ENCODE results near the gene RPL32. TPM values are rescaled to one million over a fixed set of nuclear protein-coding genes. Genes with fewer than 3 reads are reported as not detected.

The RPL32 gene
- total RNA-seq, 1 experiment from 2014 or later: 1,853 TPM

- Histone ChIP-seq H3K36me3 (ENCODE audit: control insufficient read depth in 1 of 2, insufficient read depth in 2 of 2, low read length in 2 of 2) (no peaks in the 10 kb centered on the region), H3K9me2 (ENCODE audit: insufficient read depth) (no peaks in the 10 kb centered on the region), H3K9ac (ENCODE audit: low read length) (no peak overlapping the region), H3K9me3 (ENCODE audit: control insufficient read depth in 1 of 2, insufficient read depth in 1 of 2, low read depth in 1 of 2, low read length in 2 of 2) (no peaks in the 10 kb centered on the region), H3K27me3 (ENCODE audit: insufficient read depth, low read length) (no peaks in the 10 kb centered on the region), H3K4me2 (ENCODE audit: low read length) (no peak overlapping the region), H3K4me3 (replicated peaks in 1 of 2; ENCODE audit: low read depth in 1 of 2, low read length in 2 of 2) (no peak overlapping the region), H3K27ac (ENCODE audit: low read depth, low read length) (no peak overlapping the region), H3K79me2 (ENCODE audit: insufficient read depth, low read length) (no peaks in the 10 kb centered on the region), H4K20me1 (ENCODE audit: insufficient read depth) (no peaks in the 10 kb centered on the region), H3K4me1 (ENCODE audit: control insufficient read depth in 1 of 2, insufficient read depth in 2 of 2, low read length in 2 of 2) (no peaks in the 10 kb centered on the region), H2AFZ (ENCODE audit: low read depth, low read length, poor library complexity, severe bottlenecking) (no peak overlapping the region)
- no peak for ATAC-seq
- TF ChIP-seq CTCF (IDR thresholded peaks at IDR 0.05 in 2 of 3, conservative IDR thresholded peaks at IDR 0.05 in 1 of 3; ENCODE audit: borderline replicate concordance in 1 of 3, insufficient read depth in 1 of 3, low read depth in 2 of 3, low read length in 2 of 3) (no peak), MAX (IDR thresholded peaks at IDR 0.05) (no peak), EGR1 (IDR thresholded peaks at IDR 0.05; ENCODE audit: low read depth) (no peak), EZH2phosphoT487 (IDR thresholded peaks at IDR 0.05; ENCODE audit: borderline replicate concordance) (no peak), FOSL1 (IDR thresholded peaks at IDR 0.05; ENCODE audit: low read depth) (no peak), YY1 (IDR thresholded peaks at IDR 0.05; ENCODE audit: extremely low read depth, insufficient replicate concordance, low read depth, low read length) (no peak), RAD21 (IDR thresholded peaks at IDR 0.05; ENCODE audit: low read depth) (no peak), ZBTB33 (IDR thresholded peaks at IDR 0.05; ENCODE audit: extremely low read depth, insufficient replicate concordance, low read length) (no peak), ATF3 (IDR thresholded peaks at IDR 0.05) (no peak), JUND (IDR thresholded peaks at IDR 0.05) (no peak), SRF (IDR thresholded peaks at IDR 0.05; ENCODE audit: low read depth) (no peak), SP1 (IDR thresholded peaks at IDR 0.05; ENCODE audit: low read depth) (no peak), TCF7L2 (IDR thresholded peaks at IDR 0.05; ENCODE audit: borderline replicate concordance, extremely low read depth, insufficient read depth, insufficient read length) (no peak), ELF1 (IDR thresholded peaks at IDR 0.05; ENCODE audit: borderline replicate concordance, low read depth) (no peak), ZFX (IDR thresholded peaks at IDR 0.05) (no peak)
- ChIA-PET POLR2A (no interaction called here), CTCF (no interaction called here), RAD21 (ENCODE audit: low non-redundant PET in 1 of 2, low total read pairs in 2 of 2, uncharacterized antibody in 2 of 2, unreplicated experiment in 2 of 2) (no interaction called here)
- intact Hi-C loops (cut with micrococcal nuclease): no loop called here
- no peak for DNase-seq (ENCODE audit: low read depth, low spot score)
- no TSS peak for BruUV-seq (replicated peaks)
Measured at GRCh38 chr3:12797892-12798558, 43.3 kb downstream of the RPL32 start.
